Spleen (tissue), 7 donors: ENCODE measurements around the gene UBE2E2.

ENCODE experiments used
- POLR2A ChIP-seq, 3 donors: fragments of 450-650 bp; IDR thresholded peaks; one replicate each; pipeline ENCODE4 v1.5.1; 2017; ENCODE audit warnings: antibody characterized with exemption in 3 of 3, mild to moderate bottlenecking in 1 of 3
- POLR2AphosphoS5 ChIP-seq, 3 donors: sonication (generic); formaldehyde crosslinking; IDR thresholded peaks; one replicate each; pipeline ENCODE4 v1.5.1; 2017; ENCODE audit warnings: antibody characterized with exemption in 3 of 3
- TF ChIP-seq, protein P1 (sequence below), 11 experiments: fragments of 200-600 bp in 7 of 11; fragments of 450-650 bp in 4 of 11; sonication (generic) in 4 of 11; IDR thresholded peaks in 8 of 11; conservative IDR thresholded peaks in 3 of 11; 1 replicate in 7 of 11; 2 replicates in 4 of 11; pipeline versions ENCODE4 v1.4.0 to v1.8.0; 2016 to 2021; ENCODE audit warnings: antibody characterized with exemption in 11 of 11, inconsistent platforms in 4 of 11, mild to moderate bottlenecking in 1 of 11
- donor health status: DM: no; HTN: no; CAD: no; lungs with moderate emphysema.
- donor health status: DM: no; HTN: no; CAD: no.
- donor health status: DM: no; HTN: no; CAD: no.

DNA sequence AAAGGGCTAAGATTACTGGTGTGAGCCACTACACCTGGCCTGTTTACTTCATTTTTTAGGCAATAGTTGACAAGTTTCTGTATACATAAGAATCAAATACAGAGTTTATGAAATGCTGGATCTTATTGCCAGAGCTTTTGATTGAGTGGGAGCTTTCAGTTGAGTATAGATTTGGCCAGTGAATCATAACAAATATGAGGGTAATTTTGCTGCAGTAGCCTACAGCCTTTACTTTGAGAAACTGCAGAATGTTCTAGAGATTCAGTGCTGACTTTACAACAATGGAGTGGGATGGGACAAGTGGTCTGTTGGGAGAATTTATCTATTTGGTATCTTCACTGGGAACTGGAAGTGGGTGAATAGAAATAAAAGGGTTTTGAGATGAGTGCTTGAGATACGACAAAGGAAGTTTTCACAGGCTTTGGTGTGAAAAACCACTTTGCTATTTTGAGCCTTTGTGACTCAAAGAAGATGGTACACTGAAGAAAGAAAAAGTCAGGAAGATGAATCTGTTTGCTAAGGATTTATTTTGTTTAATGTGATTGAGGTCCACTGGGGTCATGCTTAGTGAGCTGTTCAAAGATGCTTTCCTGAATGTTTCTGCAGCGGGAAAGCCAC, 227.8 kb downstream of the UBE2E2 start:
- TF ChIP-seq, protein P1, sequence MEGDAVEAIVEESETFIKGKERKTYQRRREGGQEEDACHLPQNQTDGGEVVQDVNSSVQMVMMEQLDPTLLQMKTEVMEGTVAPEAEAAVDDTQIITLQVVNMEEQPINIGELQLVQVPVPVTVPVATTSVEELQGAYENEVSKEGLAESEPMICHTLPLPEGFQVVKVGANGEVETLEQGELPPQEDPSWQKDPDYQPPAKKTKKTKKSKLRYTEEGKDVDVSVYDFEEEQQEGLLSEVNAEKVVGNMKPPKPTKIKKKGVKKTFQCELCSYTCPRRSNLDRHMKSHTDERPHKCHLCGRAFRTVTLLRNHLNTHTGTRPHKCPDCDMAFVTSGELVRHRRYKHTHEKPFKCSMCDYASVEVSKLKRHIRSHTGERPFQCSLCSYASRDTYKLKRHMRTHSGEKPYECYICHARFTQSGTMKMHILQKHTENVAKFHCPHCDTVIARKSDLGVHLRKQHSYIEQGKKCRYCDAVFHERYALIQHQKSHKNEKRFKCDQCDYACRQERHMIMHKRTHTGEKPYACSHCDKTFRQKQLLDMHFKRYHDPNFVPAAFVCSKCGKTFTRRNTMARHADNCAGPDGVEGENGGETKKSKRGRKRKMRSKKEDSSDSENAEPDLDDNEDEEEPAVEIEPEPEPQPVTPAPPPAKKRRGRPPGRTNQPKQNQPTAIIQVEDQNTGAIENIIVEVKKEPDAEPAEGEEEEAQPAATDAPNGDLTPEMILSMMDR (IDR thresholded peaks at IDR 0.05 in 8 of 11, conservative IDR thresholded peaks at IDR 0.05 in 3 of 11): no peak
- TF ChIP-seq POLR2A (IDR thresholded peaks at IDR 0.05) (no peak), POLR2AphosphoS5 (IDR thresholded peaks at IDR 0.05) (no peak)
